Right cardiac atrium (tissue), 5 donors: Measurements from ENCODE around the gene LSM7. TPM values are rescaled to one million over a fixed set of nuclear protein-coding genes. Genes with fewer than 3 reads are reported as not detected.
A peak's percentile ranks its signal among the peaks of the same experiment; 100 is the strongest.
"Not testable (repeated sequence)": the region's sequence is repeated elsewhere in the genome, so short reads cannot be mapped to it uniquely, and the experiment has no call there.

Experiments
- ATAC-seq, 2 donors: fragments of 200-7000 bp; cut with Tn5 transposase; one replicate each; pipeline versions ENCODE4 v1.8.0 to v1.9.1; 2020; ENCODE audit warnings: moderate library complexity in 2 of 2, mild to moderate bottlenecking in 1 of 2
- DNase-seq, 3 donors: peaks; one replicate each; pipeline ENCODE4 v3.0.0-alpha.2; 2020
- H3K27ac ChIP-seq: one replicate; pipeline ENCODE4 v1.5.1; 2013; ENCODE audit warnings: mild to moderate bottlenecking, low read length, control low read depth, moderate library complexity
- H3K27me3 ChIP-seq: one replicate; pipeline ENCODE4 v1.6.1; 2013; ENCODE audit not compliant: control insufficient read depth, insufficient read depth
- H3K4me1 ChIP-seq: one replicate; pipeline ENCODE4 v1.6.1; 2013; ENCODE audit warnings: low read length; ENCODE audit not compliant: control insufficient read depth, insufficient read depth
- H3K4me3 ChIP-seq: one replicate; pipeline ENCODE4 v1.5.1; 2013; ENCODE audit warnings: low read length, control low read depth
- H3K9me3 ChIP-seq: one replicate; pipeline ENCODE4 v1.6.1; 2013; ENCODE audit warnings: low read length; ENCODE audit not compliant: control insufficient read depth
- whole genome bisulfite sequencing: extraction: QIAGEN DNeasy Blood & Tissue Kit; methylation state at CpG from one replicate; pipeline ENCODE4 v1.1.7; 2013; 5-methylcytosine and 5-hydroxymethylcytosine counted together
- intact Hi-C, 4 donors: fragments of 100-400 bp; cut with DNase I; formaldehyde crosslinking; loops; one replicate each; pipeline versions ENCODE4 v1.11.0 to v1.14.0; 2022 to 2023
- polyA plus RNA-seq: library from polyadenylated mRNA; stranded (reverse); fragments of 200-250 nt; gene quantifications from one replicate; pipeline ENCODE4 v1.2.3, GENCODE V29; 2013
- total RNA-seq, 4 donors: library from RNA; stranded (reverse); fragmentation: NEBNext Ultra II Directional; extraction: Animal tissue kit (Norgen Biotek cat#: 25700); gene quantifications; one replicate each; pipeline ENCODE4 v1.2.1, GENCODE V29; 2021
- donor health status: healthy with polysubstance abuse.
- donor health status: DM: no; HTN: yes; CAD: no.
- donor health status: DM: no; HTN: no; CAD: no.
- donor health status: DM: no; HTN: yes; CAD: no; lungs with severe emphysema.
- donor health status: DM: yes; HTN: yes; CAD: no.

The LSM7 gene
- total and polyA plus RNA-seq, 5 donors: 33.0 to 123 (median 45.9) TPM

- no peak for ATAC-seq
- Histone ChIP-seq H3K27me3 (no peaks in the 10 kb centered on the region), H3K4me1 (no peaks in the 10 kb centered on the region), H3K27ac (no peak overlapping the region), H3K9me3 (no peaks in the 10 kb centered on the region), H3K4me3 (no peak overlapping the region)
- DNase-seq: peak in 1 of 3 donors; percentile 34
- 87% methylated on average over 34 of the region's 34 CpGs for WGBS
- intact Hi-C loops: no loop called here
These were observed 25.7 kb upstream of the LSM7 start for GRCh38 chr19:2353887-2354592.

- H3K4me1 ChIP-seq: no peaks in the 10 kb centered on the region
- no peaks in the 10 kb centered on the region for H3K27me3 ChIP-seq
- H3K4me3 ChIP-seq: no peak overlapping the region
- intact Hi-C loops: no loop called here
- WGBS: 90% methylated on average over 45 of the region's 45 CpGs
- H3K27ac ChIP-seq: no peak overlapping the region
- H3K9me3 ChIP-seq: no peaks in the 10 kb centered on the region
- DNase-seq (peak in 1 of 3 donors; percentile 48), ATAC-seq (no peak)
These were observed 24.9 kb upstream of the LSM7 start for GRCh38 chr19:2353159-2353886.

GRCh38 chr19:2352121-2352520 lies 23.7 kb upstream of the LSM7 start:
- H3K9me3 ChIP-seq: no peaks in the 10 kb centered on the region
- H3K27ac ChIP-seq: no peak overlapping the region
- no peaks in the 10 kb centered on the region for H3K4me1 ChIP-seq
- H3K4me3 ChIP-seq: no peak overlapping the region
- intact Hi-C loops: no loop called here
- H3K27me3 ChIP-seq: no peaks in the 10 kb centered on the region
- peak in 1 of 3 donors; percentile 36 for DNase-seq
- peak in 1 of 2 donors; percentile 7 for ATAC-seq
- 92% methylated on average over 24 of the region's 24 CpGs for WGBS

- 96% methylated on average over 28 of the region's 28 CpGs for WGBS
- peak in 1 of 3 donors; percentile 35 for DNase-seq
- Histone ChIP-seq H3K27ac (no peak overlapping the region), H3K27me3 (no peaks in the 10 kb centered on the region), H3K4me3 (no peak overlapping the region), H3K4me1 (no peaks in the 10 kb centered on the region), H3K9me3 (no peaks in the 10 kb centered on the region)
- intact Hi-C loops: no loop called here
- peak; percentile 7 to 26 for ATAC-seq
These were observed 23.2 kb upstream of the LSM7 start for GRCh38 chr19:2351591-2351990.

DNA sequence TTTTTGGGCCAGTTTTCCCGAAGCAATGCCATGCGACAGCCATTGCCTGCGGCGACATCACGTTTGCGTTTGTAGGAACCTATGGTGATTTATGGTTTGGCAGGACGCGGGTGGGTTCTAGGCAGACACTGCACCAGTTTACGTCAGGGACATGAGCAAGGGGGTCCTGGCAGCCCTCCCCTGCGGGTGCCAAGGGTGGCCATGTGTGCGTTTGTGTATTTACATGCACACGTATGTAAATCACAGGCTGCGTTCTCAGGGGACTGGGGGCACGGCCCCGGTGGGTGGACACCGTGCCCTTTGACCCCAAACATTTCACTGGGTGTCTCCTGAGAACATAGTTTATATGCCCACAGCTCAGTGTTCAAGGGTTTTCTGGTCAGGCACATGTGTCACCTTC lies 22.3 kb upstream of the LSM7 start:
- no peaks in the 10 kb centered on the region for H3K4me1 ChIP-seq
- ATAC-seq (no peak), DNase-seq (no peak)
- 91% methylated on average over 16 of the region's 16 CpGs for WGBS
- no peak overlapping the region for H3K4me3 ChIP-seq
- no peaks in the 10 kb centered on the region for H3K9me3 ChIP-seq
- H3K27ac ChIP-seq: no peak overlapping the region
- intact Hi-C loops: no loop called here
- no peaks in the 10 kb centered on the region for H3K27me3 ChIP-seq

GRCh38 chr19:2349818-2350217 lies 21.4 kb upstream of the LSM7 start:
- H3K4me1 ChIP-seq, intact Hi-C loops, H3K4me3 ChIP-seq, H3K27ac ChIP-seq, ATAC-seq, DNase-seq, H3K27me3 ChIP-seq, H3K9me3 ChIP-seq: not testable (repeated sequence)
- 93% methylated on average over 24 of the region's 24 CpGs for WGBS

- WGBS: 63% methylated on average over 25 of the region's 25 CpGs
- Histone ChIP-seq H3K9me3 (no peaks in the 10 kb centered on the region), H3K4me3 (no peak overlapping the region), H3K27me3 (no peaks in the 10 kb centered on the region), H3K27ac (no peak overlapping the region), H3K4me1 (no peaks in the 10 kb centered on the region)
- DNase-seq (peak; percentile 58 to 85 (median 78)), ATAC-seq (peak; percentile 61 to 71)
- intact Hi-C loops: no loop called here
These were observed 17.6 kb upstream of the LSM7 start for GRCh38 chr19:2345794-2346663.

GRCh38 chr19:2345076-2345475 lies 16.7 kb upstream of the LSM7 start:
- no peaks in the 10 kb centered on the region for H3K4me1 ChIP-seq
- H3K4me3 ChIP-seq: no peak overlapping the region
- DNase-seq (peak in 2 of 3 donors; percentile 18 to 44), ATAC-seq (peak; percentile 7 to 13)
- intact Hi-C loops: no loop called here
- no peak overlapping the region for H3K27ac ChIP-seq
- no peaks in the 10 kb centered on the region for H3K9me3 ChIP-seq
- no peaks in the 10 kb centered on the region for H3K27me3 ChIP-seq
- 98% methylated on average over 17 of the region's 17 CpGs for WGBS

DNA sequence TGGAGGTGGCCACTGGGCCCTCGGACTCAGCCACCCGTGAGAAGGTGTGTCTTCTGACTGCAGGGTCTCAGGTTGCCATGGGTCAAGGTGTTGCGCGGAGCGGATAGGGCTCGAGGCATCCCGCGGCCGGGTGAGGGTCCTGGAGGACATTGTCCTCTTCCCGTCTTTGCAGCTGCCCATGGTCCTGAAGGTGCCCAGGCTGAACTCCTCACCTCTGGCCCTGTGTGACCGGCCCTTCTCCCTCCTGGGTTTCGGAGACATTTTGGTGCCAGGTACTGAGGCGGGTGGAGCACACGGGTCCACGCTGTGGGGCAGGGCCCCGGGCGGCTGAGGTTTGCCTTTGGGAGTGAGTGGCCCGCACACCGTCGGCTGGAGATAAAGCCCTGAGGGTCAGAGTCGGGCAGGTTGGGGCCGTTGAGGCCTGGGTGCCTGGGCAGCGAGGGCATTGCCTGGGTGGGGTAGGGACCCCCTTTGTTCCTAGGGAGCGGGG lies 16.0 kb upstream of the LSM7 start:
- Histone ChIP-seq H3K27ac (no peak overlapping the region), H3K27me3 (no peaks in the 10 kb centered on the region), H3K4me1 (no peaks in the 10 kb centered on the region), H3K4me3 (no peak overlapping the region), H3K9me3 (no peaks in the 10 kb centered on the region)
- ATAC-seq (peak in 1 of 2 donors; percentile 10), DNase-seq (peak in 2 of 3 donors; percentile 30 to 48)
- intact Hi-C loops: no loop called here
- WGBS: 93% methylated on average over 24 of the region's 24 CpGs

DNA sequence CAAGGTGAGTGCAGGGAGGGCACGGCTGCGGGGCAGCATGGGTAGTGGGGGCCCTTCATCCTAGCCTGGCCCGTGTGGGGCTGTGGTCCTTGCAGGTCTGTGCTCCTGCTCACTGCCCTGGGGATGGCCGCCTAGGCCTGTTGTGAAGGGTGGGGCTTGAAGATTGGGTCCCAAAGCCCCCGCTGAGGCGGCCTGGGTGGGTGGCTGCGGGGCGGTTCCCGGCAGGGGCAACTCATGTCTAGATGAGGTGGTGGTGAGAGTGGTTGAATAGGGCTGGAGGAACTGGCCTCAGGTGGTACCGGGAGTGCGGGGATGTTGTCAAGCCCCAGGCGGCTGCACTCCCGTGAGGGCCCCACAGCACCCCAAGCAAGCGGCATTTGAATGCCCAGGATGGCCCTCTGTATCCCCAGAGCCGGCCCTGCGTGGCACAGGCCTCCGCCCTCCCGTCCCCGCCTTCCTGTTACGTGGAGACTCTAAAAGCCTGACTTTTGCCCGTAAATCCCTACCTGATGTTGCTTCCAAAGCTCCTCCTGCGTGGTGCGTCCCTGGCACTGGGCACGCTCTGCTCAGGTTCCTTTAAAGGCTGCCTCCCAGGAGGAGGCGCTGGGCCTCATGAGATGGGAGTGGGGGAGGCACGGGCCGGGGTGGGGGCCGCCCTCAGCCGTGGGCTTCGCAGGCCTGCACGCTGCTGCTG lies 15.1 kb upstream of the LSM7 start:
- 96% methylated on average over 31 of the region's 31 CpGs for WGBS
- no peaks in the 10 kb centered on the region for H3K4me1 ChIP-seq
- ATAC-seq: no peak
- no peak overlapping the region for H3K4me3 ChIP-seq
- H3K27me3 ChIP-seq: no peaks in the 10 kb centered on the region
- no peaks in the 10 kb centered on the region for H3K9me3 ChIP-seq
- H3K27ac ChIP-seq: no peak overlapping the region
- intact Hi-C loops: no loop called here
- DNase-seq: peak in 1 of 3 donors; percentile 41
